SK-MEL-5 (cell line): ENCODE results near the gene S100A1. TPM values are rescaled to one million over a fixed set of nuclear protein-coding genes. Genes with fewer than 3 reads are reported as not detected.

Experiments
- DNase-seq: peaks from one replicate; pipeline ENCODE4 v3.0.0-alpha.2; 2016; ENCODE audit warnings: low read depth, low spot score
- in situ Hi-C: cut with HindIII; loops from 2 replicates; pipeline ENCODE4 v1.10.0; 2016; ENCODE audit warnings: low sequenced_read_pairs, high pct_unique_total_duplicates, low pct_unique_long_range_greater_than_20kb
- total RNA-seq: library from RNA; depleted of rRNA; stranded (reverse); fragments of >200 nt; shearing (Covaris generic); gene quantifications from 2 replicates; pipeline ENCODE4 v1.2.3, GENCODE V29; 2014

The S100A1 gene
- total RNA-seq, 1 experiment from 2014 or later, result 586 TPM

DNA sequence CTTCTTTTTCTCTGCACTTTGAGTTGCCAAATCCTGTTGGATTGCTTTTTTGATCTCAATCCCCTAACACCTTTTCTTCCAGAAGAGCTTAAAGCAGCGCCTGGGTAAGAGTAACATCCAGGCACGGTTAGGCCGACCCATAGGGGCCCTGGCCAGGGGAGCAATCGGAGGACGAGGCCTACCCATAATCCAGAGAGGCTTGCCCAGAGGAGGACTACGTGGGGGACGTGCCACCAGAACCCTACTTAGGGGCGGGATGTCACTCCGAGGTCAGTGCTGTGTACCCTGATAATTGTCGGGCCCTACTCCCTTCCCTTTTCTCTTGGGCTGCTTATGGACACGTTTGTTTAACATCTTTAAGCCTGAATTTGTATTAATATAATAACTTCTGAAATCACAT lies 13.9 kb downstream of the S100A1 start:
- DNase-seq, result no peak
- in situ Hi-C loops, result no loop called here

DNA sequence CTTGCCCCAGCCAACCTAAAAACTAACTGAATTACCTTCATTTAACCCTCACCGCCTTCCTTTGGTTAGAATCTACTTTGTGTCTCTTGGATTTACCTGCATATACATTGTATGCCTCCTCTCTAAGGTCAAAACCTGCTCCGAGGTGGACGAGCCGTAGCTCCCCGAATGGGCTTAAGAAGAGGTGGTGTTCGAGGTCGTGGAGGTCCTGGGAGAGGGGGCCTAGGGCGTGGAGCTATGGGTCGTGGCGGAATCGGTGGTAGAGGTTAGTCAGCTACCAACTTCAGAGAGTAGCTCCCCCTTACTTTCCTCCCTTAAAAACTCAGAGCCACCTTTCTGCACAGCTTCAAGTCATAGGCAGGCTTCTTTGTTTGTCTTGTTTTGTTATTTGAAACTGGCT lies 14.9 kb downstream of the S100A1 start:
- no peak for DNase-seq
- in situ Hi-C loops, result no loop called here

DNA sequence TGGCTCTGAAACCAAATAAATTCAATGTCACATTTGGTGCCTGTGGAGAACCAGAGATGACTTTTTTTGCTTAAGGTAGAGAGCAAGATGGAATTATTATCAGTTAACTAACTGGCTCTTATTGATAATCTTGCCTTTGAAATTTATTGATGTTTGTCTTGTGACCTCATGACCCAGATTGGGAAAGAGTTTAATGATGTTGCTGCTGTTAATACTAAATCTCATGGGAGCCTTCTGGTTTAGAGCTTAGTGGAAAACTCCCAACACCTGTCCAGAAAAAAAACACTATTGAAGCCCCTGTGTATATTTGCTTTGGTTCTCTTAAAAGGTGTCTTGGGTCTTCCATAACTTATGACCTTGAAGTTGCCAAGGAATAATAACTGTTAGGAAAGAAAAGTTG lies 15.6 kb downstream of the S100A1 start:
- DNase-seq, result no peak
- in situ Hi-C loops, result no loop called here

DNA sequence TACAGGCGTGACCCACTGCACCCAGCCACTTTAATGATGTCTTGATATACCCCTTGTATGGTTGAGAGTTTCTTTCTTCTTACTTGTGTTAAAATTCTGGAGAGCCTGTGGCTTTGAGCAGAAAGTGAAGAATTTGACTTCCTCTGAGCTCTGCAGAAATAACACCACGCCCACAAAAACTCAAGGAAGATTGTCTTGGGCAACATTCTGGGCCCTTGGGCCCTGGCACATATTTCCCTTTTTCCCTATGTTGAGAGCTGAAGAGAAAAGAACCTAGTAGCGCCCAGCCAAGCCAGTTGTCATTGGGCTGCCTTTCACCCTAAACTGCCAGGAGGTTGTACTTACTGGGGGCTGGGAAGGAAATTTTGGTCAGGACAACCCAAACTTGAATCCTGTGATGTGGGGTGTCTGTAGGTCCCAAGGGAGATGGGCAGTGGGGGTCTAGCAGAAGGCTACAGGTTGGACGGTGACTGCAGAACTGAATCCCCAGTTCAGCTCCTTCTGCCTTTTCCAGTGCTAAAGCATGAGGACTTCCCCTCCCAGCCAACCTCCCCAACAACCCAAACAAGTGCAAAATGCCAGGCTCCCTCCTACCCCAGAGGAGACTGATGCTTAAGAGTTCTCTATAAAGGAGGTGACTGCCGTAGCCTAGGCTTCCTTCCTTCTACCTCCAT lies 18.6 kb downstream of the S100A1 start:
- in situ Hi-C loops, result no loop called here
- peak; percentile 27 for DNase-seq

DNA sequence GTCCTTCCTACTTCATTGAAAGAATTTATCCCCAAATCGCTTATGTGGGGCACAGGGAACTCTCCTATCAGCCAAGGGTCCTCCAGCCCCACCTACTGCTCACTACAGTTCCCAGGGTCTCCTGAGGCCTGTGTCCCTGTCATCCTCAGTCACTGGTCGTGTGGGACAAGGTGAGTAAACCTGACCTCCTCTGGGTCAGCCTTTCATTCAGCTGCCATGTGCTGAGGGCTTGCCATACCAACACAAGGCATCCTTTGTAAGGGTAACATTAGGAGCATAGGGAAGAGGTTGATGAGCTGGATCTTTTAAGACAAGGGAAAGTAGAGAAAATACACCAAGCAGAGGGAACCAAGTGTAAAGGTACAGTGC lies 19.1 kb downstream of the S100A1 start:
- in situ Hi-C loops, result no loop called here
- peak; percentile 78 for DNase-seq

DNA sequence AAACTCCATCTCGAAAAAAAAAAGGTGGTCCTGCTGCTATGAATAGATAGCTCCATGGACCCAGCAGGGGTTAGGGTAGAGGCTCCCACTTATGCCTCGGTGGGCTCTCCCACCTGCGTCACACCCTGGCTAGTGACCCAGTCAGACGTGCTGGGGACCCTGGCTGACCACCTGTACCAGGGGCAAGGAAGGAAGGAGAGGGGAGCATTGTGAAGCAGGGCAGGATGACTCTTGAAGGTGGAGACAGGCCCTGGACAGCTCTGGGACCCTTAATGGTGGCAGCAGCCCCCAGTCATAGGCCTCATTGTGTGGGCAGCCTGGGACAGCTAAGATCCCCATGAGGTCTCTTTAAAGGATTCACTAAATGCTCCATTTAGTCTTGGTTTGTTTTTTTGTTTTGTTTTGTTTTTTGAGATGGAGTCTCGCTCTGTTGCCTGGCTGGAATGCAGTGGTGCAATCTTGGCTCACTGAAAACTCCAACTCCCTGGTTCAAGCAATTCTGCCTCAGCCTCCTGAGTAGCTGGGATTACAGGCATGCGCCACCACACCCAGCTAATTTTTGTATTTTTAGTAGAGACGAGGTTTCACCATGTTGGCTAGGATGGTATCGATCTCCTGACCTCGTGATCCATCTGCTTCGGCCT lies 19.9 kb downstream of the S100A1 start:
- in situ Hi-C loops, result no loop called here
- DNase-seq, result no peak

DNA sequence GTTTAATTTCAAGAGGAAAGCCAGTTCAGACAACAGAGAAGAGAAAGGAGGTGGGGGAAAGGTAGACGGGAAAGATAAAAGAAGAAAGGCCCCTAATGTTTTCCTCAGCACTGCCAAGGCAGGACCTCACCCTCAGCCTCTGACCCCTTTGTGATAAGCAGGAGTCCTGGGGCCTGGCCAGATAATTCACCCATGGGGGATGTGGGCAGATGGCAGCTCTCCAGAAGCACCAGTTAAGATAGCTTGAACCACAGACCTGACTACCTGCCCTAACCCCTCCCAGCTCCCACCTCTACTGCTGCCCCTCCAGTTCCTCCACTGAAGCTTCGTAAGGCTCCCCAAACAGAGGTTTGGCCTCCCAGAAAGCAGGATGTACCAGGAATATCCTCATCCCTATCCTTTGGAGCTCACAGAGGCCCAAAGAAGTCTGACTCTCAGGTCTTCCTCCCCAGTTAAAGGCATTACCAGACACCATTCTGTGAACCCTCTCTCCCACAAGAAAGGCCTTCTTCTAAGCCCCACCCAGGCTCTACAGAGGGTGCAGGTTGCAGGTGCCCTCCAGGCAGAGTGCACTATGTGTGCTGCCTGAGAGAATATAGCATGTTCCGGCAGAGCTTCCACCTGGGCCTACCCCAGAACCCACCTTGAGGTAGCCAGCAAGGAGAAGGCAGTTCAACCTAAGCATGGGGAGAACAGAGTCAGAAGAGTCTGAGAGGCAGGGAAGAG lies 21.1 kb downstream of the S100A1 start:
- no peak for DNase-seq
- in situ Hi-C loops, result no loop called here

DNA sequence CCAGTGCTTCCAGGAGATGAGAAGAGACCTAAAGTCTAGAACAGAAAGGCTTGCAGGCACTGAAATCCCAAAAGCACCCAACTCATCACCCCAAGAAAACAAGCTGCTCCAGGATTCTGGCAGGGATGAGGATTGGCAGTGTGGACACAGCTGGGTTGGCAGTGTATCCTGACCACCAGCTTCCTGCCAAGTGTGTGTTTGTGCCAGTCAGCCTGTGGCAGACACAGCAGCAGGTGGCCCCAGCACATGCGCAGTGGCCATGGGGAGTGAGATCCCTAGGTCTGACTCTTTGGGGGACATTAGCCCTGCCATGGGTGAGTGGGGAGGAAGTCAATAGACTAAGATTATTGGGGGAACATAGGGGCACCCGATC lies 21.6 kb downstream of the S100A1 start:
- in situ Hi-C loops, result no loop called here
- DNase-seq, result no peak

DNA sequence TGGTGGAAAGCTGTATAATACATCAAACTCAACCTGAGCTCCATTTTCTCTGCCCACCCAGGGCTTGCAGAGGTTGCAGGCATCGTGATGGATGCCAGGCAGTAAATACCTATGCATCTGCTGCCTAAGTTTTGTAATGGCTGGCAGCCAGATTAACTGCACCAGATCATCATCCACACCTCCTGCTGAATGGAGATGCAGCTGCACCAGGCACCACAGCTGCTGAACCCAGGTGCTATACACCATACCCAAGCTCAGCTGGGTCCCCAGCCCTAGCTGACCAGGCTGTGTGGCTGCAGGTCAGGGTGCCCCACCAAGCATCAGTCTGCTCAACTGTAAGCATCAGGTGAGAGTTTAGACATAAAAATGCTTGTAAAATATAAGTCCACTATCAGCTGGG lies 23.5 kb downstream of the S100A1 start:
- in situ Hi-C loops, result no loop called here

DNA sequence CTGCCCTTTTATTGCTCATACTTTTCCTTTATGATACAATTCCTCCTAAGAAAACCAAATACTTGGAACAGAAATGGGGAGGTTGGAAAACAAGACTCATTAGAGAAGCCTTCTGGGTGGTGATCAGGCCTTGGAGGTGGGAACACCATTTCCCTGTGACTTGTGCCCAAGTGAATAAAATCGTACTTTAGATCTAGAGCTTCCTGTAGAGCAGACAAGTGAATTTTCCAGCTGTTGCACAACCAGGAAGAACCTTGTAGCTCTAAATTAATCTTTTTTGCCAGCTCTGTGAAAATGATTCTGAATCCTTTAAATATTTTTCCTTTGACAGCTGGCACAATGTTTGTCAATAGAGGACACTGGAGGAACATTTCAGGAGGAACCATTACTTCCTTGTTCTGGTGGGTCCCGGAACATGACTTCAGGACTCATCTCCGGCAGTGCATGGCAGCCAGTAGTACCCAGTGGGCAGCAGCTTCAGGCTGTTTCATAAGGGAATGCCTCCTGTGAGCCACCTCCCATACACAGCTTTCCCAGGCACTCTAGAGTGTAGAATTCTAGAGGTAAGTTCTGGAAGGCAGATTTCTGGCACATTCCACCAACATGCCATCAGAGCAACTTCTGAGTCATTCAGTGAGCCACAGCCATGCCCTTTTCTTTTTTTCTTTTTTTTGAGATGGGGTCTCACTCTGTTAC lies 24.7 kb downstream of the S100A1 start:
- in situ Hi-C loops, result no loop called here
- DNase-seq, result no peak

More for the DNA sequence above, 23.5 kb downstream of the S100A1 start:
- no peak for DNase-seq

DNA sequence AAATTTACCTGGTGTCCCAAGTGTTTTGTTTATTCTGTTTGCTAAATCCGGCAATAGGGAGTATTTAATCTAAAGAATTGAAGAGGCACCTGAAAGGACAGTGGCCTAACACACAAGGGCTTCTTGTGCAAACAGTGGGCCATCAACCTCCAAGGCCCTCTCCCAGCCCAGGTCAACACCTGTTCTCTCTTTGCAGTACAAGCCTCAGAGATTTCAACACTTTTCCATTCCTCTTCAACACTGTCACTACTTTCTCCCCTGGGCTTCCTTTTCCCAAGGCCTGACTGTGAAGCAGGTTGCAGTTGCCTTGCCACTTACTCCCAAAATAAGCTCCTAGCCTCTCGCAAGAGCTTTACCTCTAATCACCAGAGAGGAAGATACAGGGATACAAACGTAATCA lies 27.1 kb downstream of the S100A1 start:
- in situ Hi-C loops, result no loop called here

DNA sequence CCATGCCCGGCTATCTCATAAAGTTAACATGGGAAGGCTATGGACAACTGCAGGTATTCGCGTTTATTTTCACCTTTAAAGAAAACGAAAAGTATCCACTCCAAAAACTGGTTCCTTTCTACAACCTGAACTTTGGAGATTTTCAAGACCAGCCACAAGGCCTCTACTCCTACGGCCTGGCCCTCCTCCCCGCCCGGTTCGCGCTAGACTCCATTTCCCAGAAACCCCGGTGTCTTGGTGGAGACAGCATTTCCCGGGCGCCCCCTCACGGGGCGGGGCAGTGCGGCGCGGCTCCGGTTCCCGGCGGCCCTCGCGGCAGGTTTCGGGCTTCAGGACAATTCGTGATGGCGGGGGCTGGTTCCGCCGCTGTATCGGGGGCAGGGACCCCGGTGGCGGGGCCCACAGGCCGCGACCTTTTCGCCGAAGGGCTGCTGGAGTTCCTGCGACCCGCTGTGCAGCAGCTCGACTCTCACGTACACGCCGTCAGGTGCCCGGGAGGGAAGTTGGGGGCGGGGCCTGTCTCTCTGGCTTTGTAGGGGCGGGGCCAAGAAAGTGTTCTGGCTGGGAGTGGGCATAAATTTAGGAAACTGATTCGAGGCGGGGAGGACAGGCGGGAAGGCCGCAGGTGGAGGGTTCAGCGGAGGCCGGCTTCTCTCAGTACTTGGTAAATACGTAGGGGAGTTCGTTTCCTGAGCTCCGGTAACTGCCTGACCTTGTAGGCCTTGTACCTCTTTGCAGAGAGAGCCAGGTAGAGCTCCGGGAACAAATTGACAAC lies 30.4 kb downstream of the S100A1 start, which contains the start of gene SNAPIN:
Gene SNAPIN, plus strand, starts transcription at position 304 of the 775 bp plus-strand sequence. Its CDS starts 41 bp downstream, at position 345.
- DNase-seq, result peak; percentile 96
- in situ Hi-C loops, result no loop called here

More for the DNA sequence above, 27.1 kb downstream of the S100A1 start:
- no peak for DNase-seq

DNA sequence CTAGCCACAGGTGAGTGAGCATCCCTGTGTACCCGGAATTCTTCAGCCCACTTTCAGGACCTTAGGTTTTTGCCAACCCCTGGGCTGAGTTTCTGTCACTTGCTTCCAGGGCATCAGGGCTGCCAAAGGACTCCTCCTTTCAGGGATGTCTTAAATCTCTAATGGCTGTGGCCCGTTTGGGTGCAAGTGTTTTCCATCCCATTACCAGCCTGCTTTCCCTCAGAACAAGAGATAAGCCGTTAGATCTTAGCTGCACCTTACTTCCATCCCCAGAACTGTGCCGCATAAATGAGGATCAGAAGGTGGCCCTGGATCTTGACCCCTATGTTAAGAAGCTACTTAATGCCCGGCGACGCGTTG lies 30.9 kb downstream of the S100A1 start:
- no peak for DNase-seq

DNA sequence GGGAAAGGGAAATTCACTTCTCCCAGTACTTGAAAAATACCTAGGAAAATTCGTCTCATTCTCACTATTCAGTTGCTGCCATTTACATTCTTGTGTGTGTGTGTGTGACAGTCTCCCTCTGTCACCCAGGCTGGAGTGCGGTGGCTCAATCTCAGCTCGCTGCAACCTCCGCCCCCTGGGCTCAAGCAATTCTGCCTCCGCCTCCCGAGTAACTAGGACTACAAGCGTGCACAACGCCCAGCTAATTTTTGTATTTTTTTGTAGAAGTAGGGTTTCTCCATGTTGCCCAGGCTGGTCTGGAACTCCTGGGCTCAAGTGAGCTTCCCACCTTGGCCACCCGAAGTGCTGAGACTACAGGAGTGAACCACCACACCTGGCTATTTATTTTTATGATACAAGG lies 31.4 kb downstream of the S100A1 start:
- in situ Hi-C loops, result no loop called here
- no peak for DNase-seq

More for the DNA sequence above, 30.9 kb downstream of the S100A1 start:
- in situ Hi-C loops, result no loop called here

DNA sequence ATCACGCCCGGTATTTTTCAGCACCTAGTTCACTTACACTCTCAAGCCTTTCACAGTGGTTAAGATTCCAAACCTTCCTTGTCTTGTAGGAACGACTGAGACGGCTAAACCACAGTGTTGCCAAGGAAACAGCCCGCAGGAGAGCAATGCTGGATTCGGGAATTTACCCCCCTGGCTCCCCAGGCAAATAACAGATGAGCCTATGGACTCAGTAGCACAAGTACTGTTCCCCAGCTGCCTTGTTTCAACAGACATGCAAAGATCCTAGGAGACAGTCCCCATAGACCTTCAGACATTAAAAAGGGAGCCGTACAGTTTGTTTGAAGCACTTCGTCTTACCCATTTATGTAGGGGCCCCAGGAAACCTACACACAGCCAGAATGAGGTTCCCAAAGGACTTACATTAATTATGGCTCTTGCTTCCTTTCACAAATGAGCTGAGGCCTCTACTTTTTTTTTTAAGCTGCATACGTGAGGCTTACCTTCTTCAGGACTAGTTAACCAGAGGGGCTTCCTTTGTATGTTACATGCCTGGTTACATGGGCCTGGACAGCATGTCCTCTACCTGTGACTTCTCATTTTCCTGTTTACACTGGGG lies 33.0 kb downstream of the S100A1 start:
- in situ Hi-C loops, result no loop called here
- DNase-seq, result no peak

DNA sequence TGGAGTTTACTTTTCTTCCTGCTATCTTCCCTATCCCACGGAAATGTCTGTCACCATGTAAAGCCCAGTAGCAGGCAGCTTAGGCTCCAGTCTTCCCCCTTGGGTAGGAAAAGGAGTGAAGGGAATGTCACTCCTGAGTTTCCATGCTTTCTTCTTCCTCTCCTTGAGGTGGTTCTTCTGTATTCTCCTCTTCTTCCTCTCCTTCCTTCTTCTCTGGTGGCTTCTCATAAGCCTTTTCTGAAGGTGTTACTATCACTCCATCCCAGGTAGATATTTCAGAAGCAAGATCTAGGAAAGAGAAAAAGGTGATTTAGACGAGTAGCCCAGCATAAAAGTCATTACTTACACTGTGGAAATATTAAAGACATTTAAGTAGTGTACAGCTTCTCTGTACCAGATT lies 34.0 kb downstream of the S100A1 start:
- in situ Hi-C loops, result no loop called here
- DNase-seq, result no peak

DNA sequence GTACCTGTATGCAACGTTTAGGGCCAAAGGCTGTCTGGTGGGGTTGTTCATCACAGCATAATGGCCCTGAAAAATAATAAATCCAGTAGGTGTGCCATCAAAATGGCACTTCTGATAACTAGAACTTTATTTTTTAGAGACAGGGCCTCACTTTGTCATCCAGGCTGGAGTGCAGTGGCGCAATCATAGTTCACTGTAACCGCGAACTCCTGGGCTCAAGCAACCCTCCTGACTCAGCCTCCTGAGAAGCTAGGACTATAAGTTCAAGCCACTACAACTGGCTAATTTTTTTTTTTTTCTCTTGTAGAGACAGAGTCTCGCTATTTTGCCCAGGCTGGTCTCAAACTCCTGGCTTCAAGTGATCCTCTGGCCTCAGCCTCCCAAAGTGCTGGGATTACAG lies 35.0 kb downstream of the S100A1 start:
- in situ Hi-C loops, result no loop called here
- DNase-seq, result no peak
